Measurements from ENCODE around the gene RUFY3. TPM values are rescaled to one million over a fixed set of nuclear protein-coding genes. Genes with fewer than 3 reads are reported as not detected.
A peak's percentile ranks its signal among the peaks of the same experiment; 100 is the strongest.

RUFY3 gene
- total and polyA plus RNA-seq, 2 of the 13 experiments (the other 11 are each of a cell fraction or from before 2014, with no cell fraction given): 17.9 to 25.3 TPM

- no peak for TF ChIP-seq ZKSCAN1 (IDR thresholded peaks at IDR 0.05; ENCODE audit: low read length)
- peak; percentile 53; the same call in 1 of the 2 replicates for TF ChIP-seq EEA1 (CRISPR knock-in tag; IDR thresholded peaks at IDR 0.05; ENCODE audit: borderline replicate concordance)
- TF ChIP-seq MIXL1 (CRISPR knock-in tag; IDR thresholded peaks at IDR 0.05): no peak
- TF ChIP-seq IKZF5 (CRISPR knock-in tag; IDR thresholded peaks at IDR 0.05): no peak; the same call in 1 of the 2 replicates
- peak; percentile 77; the same call in 1 of the 2 replicates for TF ChIP-seq ZNF333 (CRISPR knock-in tag; IDR thresholded peaks at IDR 0.05; ENCODE audit: borderline replicate concordance)
- TF ChIP-seq ZBTB42 (CRISPR knock-in tag; IDR thresholded peaks at IDR 0.05): no peak
- 0 out of 2 replicates have a peak, but pooled peaks have one; percentile 61 for TF ChIP-seq ZNF30 (CRISPR knock-in tag; IDR thresholded peaks at IDR 0.05)
- no peak for TF ChIP-seq DRAP1 (CRISPR knock-in tag; IDR thresholded peaks at IDR 0.05)
- TF ChIP-seq THAP8 (CRISPR knock-in tag; IDR thresholded peaks at IDR 0.05; ENCODE audit: borderline replicate concordance): no peak
- no peak for TF ChIP-seq ZNF484 (CRISPR knock-in tag; IDR thresholded peaks at IDR 0.05; ENCODE audit: borderline replicate concordance, low read depth)
- no peak for TF ChIP-seq TGIF2 (CRISPR knock-in tag; IDR thresholded peaks at IDR 0.05)
- no peak for TF ChIP-seq MNT (IDR thresholded peaks at IDR 0.05)
- TF ChIP-seq ZNF788 (CRISPR knock-in tag; IDR thresholded peaks at IDR 0.05; ENCODE audit: borderline replicate concordance): peak; percentile 58; the same call in 1 of the 2 replicates
- no peak for TF ChIP-seq DZIP1 (CRISPR knock-in tag; IDR thresholded peaks at IDR 0.05)
- TF ChIP-seq ZNF235 (CRISPR knock-in tag; IDR thresholded peaks at IDR 0.05; ENCODE audit: borderline replicate concordance): no peak
- peak; percentile 65 for TF ChIP-seq ZBTB20 (CRISPR knock-in tag; IDR thresholded peaks at IDR 0.05; ENCODE audit: borderline replicate concordance, low read depth)
- TF ChIP-seq NRL (CRISPR knock-in tag; IDR thresholded peaks at IDR 0.05; ENCODE audit: borderline replicate concordance): peak; percentile 74
- no peak for TF ChIP-seq NR2F2 (IDR thresholded peaks at IDR 0.05; ENCODE audit: borderline replicate concordance, low read depth)
Measured at GRCh38 chr4:70838666-70839588, 117.2 kb downstream of the RUFY3 start (continued).
